Astrocyte (in vitro differentiated cells and primary cell): ENCODE data around the gene CPM.

Experiments
- CTCF ChIP-seq: IDR thresholded peaks from 2 replicates; pipeline ENCODE4 v1.5.1; 2011; ENCODE audit warnings: low read depth, mild to moderate bottlenecking, inconsistent platforms, low read length, moderate library complexity; ENCODE audit not compliant: insufficient read depth
- EZH2 ChIP-seq: IDR thresholded peaks from 2 replicates; pipeline ENCODE4 v1.6.1; 2012; ENCODE audit warnings: mild to moderate bottlenecking, low read length, inconsistent platforms; ENCODE audit not compliant: insufficient read depth

GRCh38 chr12:68950511-68950910, 17.5 kb upstream of the CPM start:
- TF ChIP-seq CTCF: no peak
- TF ChIP-seq EZH2: no peak
